Mesothelial cell of epicardium (in vitro differentiated cells): Measurements from ENCODE around the gene CTDP1. TPM values are rescaled to one million over a fixed set of nuclear protein-coding genes. Genes with fewer than 3 reads are reported as not detected.
"Not testable (repeated sequence)": the region's sequence is repeated elsewhere in the genome, so short reads cannot be mapped to it uniquely, and the experiment has no call there.

Experiments used
- DNase-seq, 2 experiments: peaks; one replicate each; pipeline ENCODE4 v3.0.0; 2021; ENCODE audit warnings: low spot score in 2 of 2; ENCODE audit not compliant: unreplicated experiment in 2 of 2
- H3K27ac Mint-ChIP-seq: 2 replicates; pipeline ENCODE4 v1.8.0; 2021; ENCODE audit warnings: mixed read lengths
- H3K27me3 Mint-ChIP-seq: 2 replicates; pipeline ENCODE4 v1.8.0; 2021; ENCODE audit warnings: low read depth, mixed read lengths
- H3K36me3 Mint-ChIP-seq: 2 replicates; pipeline ENCODE4 v1.8.0; 2021; ENCODE audit warnings: mixed read lengths
- H3K4me1 Mint-ChIP-seq: 2 replicates; pipeline ENCODE4 v1.8.0; 2021; ENCODE audit warnings: mixed read lengths
- H3K4me3 Mint-ChIP-seq: 2 replicates; pipeline ENCODE4 v1.8.0; 2021; ENCODE audit warnings: mild to moderate bottlenecking, moderate library complexity, mixed read lengths
- H3K9me3 Mint-ChIP-seq: 2 replicates; pipeline ENCODE4 v1.8.0; 2021; ENCODE audit warnings: mixed read lengths
- total RNA-seq: library from RNA; stranded (reverse); gene quantifications from 3 replicates; pipeline ENCODE4 v1.2.1, GENCODE V29; 2021
- TF ChIP-seq, protein P1 (sequence below): fragments of 200-600 bp; sonication (generic); IDR thresholded peaks from one replicate; pipeline ENCODE4 v1.5.0; 2021; ENCODE audit warnings: antibody characterized with exemption; ENCODE audit not compliant: unreplicated experiment

The CTDP1 gene
- total RNA-seq, 1 donor from 2014 or later: 24.1 TPM

DNA sequence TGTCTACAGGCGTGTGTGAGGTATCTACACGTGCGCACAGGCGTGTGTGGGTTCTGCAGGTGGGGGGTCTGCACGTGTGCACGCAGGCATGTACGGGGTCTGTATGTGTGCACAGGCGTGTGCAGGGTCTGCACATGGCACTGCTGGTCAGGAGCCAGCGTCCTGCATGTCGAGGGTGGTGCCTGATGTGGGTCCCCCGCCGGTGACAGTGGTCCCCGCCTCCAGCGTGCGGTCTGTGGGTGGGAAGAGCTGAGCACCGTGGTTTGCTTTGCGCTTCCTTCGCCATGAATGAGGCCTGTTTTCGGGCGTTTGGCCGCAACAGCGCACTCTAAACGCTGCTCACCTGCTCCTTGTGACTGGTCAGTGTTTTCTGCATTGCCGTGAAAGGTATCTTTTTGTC is 57.2 kb downstream of the CTDP1 start:
- DNase-seq: no peak
- H3K4me3 Mint-ChIP-seq: no peak overlapping the region
- TF ChIP-seq, protein P1, sequence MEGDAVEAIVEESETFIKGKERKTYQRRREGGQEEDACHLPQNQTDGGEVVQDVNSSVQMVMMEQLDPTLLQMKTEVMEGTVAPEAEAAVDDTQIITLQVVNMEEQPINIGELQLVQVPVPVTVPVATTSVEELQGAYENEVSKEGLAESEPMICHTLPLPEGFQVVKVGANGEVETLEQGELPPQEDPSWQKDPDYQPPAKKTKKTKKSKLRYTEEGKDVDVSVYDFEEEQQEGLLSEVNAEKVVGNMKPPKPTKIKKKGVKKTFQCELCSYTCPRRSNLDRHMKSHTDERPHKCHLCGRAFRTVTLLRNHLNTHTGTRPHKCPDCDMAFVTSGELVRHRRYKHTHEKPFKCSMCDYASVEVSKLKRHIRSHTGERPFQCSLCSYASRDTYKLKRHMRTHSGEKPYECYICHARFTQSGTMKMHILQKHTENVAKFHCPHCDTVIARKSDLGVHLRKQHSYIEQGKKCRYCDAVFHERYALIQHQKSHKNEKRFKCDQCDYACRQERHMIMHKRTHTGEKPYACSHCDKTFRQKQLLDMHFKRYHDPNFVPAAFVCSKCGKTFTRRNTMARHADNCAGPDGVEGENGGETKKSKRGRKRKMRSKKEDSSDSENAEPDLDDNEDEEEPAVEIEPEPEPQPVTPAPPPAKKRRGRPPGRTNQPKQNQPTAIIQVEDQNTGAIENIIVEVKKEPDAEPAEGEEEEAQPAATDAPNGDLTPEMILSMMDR: no peak
- H3K27ac Mint-ChIP-seq: no peak overlapping the region
- H3K27me3 Mint-ChIP-seq: no peaks in the 10 kb centered on the region
- peaks cover 2% of the 10 kb centered on the region for H3K9me3 Mint-ChIP-seq
- peaks cover 38% of the 10 kb centered on the region for H3K36me3 Mint-ChIP-seq
- H3K4me1 Mint-ChIP-seq: no peaks in the 10 kb centered on the region

DNA sequence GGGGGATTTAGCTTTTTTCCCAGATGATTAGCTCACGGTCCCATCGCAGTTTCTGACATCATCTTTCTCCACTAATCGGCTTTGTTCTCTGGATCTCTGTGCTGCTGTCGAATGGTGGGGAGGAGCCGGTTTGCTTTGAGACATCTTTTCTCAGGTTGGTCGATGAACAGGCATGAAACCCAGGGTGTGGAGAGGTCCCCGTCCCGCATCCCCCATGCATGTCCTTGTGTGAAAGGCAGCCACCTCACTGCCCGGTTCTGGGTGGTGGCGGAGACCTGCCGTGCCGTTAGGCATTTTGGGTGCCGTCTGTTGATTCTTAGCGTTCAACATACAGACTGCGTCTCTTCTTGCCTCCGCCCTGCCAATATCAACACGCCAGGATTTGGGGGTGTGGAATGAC is 57.8 kb downstream of the CTDP1 start:
- peaks cover 40% of the 10 kb centered on the region for H3K36me3 Mint-ChIP-seq

DNA sequence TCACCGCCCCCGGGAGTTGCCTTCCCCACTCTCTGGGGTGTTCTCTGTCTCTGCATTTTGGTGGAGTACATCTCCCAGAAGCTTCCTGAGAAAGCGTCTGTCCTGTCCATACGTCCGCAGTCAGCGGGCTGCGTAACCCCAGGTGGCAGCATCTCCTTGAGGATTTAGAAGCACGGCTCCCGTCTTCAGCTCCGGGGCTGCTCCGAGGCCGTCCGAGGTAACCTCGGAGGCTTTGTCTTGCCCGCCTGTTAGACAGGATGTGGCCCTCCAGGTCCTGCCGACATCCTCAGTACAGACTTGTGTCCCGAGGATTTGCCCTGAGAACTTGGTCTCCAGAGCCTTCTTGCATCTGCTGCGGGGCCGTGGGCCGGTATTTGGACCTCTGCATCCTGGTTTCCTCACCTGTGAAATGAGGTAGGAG is 58.4 kb downstream of the CTDP1 start:
- no peaks in the 10 kb centered on the region for H3K4me1 Mint-ChIP-seq
- no peaks in the 10 kb centered on the region for H3K9me3 Mint-ChIP-seq
- no peak overlapping the region for H3K27ac Mint-ChIP-seq
- no peak for DNase-seq
- H3K4me3 Mint-ChIP-seq: no peak overlapping the region
- H3K36me3 Mint-ChIP-seq: peaks cover 46% of the 10 kb centered on the region
- TF ChIP-seq, protein P1: no peak
- no peaks in the 10 kb centered on the region for H3K27me3 Mint-ChIP-seq

More for the DNA sequence above, 57.8 kb downstream of the CTDP1 start:
- H3K27ac Mint-ChIP-seq: no peak overlapping the region
- TF ChIP-seq, protein P1: no peak
- no peaks in the 10 kb centered on the region for H3K27me3 Mint-ChIP-seq
- H3K9me3 Mint-ChIP-seq: no peaks in the 10 kb centered on the region
- no peaks in the 10 kb centered on the region for H3K4me1 Mint-ChIP-seq
- no peak overlapping the region for H3K4me3 Mint-ChIP-seq
- DNase-seq: no peak

DNA sequence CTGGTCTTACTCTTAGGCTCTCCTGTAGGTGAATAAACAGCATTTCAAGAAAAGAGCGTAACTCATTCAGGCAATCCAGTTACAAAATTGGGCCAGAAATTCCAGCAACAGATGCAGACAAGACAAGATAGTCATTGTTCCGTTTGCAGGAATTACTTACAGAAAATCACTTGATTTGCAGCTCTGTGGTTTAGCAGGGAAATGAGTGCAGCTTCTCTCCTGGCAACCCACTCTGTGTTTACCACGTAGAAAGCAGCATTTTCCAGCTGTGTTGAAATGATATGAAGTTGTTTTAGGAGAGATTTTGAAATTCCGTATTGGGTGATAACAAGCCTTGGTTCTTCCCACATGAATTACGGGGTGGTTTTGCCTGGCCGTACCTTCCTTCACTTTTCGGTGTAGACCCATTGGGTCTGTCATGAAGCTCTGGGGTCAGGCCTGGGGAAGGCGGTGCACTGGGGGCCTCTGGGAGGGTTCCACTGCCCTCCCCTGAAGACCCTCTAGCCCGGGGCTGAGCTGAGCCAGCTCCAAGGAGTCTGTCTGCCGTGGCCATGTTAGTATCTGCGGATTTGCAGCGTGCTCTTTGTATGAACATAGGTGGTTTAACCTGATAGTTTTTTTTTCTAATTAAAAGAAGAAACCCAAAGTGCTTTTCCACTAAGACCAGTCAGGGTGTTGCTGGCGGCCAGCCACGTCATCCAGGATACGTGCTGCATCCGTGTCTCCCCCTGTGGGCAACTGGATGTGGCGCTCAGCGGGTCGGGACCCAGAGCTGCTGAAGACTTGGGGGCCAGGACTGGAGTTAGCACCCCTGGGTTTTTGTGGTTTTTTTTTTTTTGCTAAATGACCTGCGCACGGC is 59.2 kb downstream of the CTDP1 start:
- TF ChIP-seq, protein P1: no peak
- Mint-ChIP-seq H3K4me3 (no peak overlapping the region), H3K4me1 (no peaks in the 10 kb centered on the region), H3K27ac (no peak overlapping the region), H3K36me3 (peaks cover 42% of the 10 kb centered on the region), H3K27me3 (no peaks in the 10 kb centered on the region), H3K9me3 (no peaks in the 10 kb centered on the region)
- no peak for DNase-seq

DNA sequence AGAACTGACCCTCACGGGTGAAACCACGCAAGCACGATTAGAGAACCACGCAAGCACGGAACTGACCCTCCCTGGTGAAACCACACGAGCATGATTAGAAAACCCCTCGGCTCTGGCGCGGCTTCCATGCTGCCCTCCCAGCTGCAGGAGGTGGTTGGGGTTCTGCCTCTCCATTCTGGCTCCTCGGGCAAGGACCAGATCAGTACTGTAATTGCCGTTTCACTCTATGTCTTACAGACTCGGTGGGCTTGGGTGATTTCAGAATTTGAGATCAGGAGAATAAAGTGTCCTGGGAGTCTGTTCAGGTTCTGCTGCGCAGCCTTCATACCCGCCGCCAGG is 59.8 kb downstream of the CTDP1 start:
- Mint-ChIP-seq H3K36me3 (peaks cover 48% of the 10 kb centered on the region), H3K9me3 (no peaks in the 10 kb centered on the region), H3K4me1 (no peaks in the 10 kb centered on the region), H3K27ac (no peak overlapping the region), H3K4me3 (no peak overlapping the region), H3K27me3 (no peaks in the 10 kb centered on the region)
- TF ChIP-seq, protein P1: no peak
- no peak for DNase-seq

DNA sequence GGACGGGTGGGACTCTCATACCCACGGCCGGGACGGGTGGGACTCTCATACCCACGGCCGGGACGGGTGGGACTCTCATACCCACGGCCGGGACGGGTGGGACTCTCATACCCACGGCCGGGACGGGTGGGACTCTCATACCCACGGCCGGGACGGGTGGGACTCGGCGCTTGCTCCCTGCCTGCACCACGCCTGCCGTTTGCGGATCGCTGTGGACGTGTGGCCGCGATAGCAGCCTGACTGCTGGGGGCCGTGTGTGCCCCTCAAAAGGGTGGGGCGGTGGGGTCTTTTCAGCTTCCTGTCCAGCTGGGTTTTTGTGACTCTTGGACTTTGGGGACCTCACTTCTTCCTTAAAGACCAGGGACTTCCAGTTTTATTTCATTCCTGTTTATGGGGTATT is 60.4 kb downstream of the CTDP1 start:
- not testable (repeated sequence) for H3K27ac Mint-ChIP-seq, H3K4me3 Mint-ChIP-seq, H3K9me3 Mint-ChIP-seq, H3K27me3 Mint-ChIP-seq, DNase-seq, H3K4me1 Mint-ChIP-seq
- peaks cover 51% of the 10 kb centered on the region for H3K36me3 Mint-ChIP-seq
